Measurements from ENCODE around the gene LYZL4.

DNA sequence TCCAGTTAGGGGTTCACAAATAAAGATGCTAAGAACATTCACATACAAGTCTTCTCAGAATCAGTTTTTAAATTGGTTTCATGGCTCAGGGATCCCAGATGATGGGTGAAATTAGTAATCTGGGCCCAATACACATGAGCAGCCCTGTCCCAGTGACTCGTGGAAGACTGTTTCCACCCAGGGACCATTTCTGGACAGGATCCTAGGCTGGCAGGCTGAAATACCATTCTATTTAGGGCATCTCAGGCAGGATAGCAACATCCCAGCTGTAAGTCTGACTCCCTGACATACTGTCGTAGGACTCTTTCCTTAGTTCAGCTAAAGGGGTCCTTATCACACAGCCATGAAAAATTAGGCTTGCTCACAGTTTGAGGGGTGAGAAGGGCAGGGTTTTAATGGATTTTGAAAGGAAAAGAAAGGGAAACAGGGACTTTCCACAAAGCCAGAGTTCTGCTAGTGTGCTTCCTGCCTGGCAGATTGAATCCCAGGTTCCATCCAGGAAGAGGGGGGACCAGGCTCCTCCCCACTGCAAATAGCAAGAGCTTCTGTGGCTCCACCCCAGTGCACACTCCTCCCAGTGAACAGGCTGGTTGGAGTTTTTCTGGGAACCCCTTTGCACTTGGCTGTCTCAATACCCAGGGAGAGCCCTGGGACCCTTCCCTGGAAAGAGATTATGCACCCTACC lies 41.3 kb upstream of the LYZL4 start:
- TF ChIP-seq, protein P1, sequence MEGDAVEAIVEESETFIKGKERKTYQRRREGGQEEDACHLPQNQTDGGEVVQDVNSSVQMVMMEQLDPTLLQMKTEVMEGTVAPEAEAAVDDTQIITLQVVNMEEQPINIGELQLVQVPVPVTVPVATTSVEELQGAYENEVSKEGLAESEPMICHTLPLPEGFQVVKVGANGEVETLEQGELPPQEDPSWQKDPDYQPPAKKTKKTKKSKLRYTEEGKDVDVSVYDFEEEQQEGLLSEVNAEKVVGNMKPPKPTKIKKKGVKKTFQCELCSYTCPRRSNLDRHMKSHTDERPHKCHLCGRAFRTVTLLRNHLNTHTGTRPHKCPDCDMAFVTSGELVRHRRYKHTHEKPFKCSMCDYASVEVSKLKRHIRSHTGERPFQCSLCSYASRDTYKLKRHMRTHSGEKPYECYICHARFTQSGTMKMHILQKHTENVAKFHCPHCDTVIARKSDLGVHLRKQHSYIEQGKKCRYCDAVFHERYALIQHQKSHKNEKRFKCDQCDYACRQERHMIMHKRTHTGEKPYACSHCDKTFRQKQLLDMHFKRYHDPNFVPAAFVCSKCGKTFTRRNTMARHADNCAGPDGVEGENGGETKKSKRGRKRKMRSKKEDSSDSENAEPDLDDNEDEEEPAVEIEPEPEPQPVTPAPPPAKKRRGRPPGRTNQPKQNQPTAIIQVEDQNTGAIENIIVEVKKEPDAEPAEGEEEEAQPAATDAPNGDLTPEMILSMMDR (IDR thresholded peaks at IDR 0.05), result no peak
- TF ChIP-seq POLR2A (IDR thresholded peaks at IDR 0.05), result no peak
